ENCODE measurements around the gene CPED1. TPM values are rescaled to one million over a fixed set of nuclear protein-coding genes. Genes with fewer than 3 reads are reported as not detected.
A peak's percentile ranks its signal among the peaks of the same experiment; 100 is the strongest.

Gene CPED1
- polyA plus RNA-seq, 1 experiment: 52.0 TPM

- no peaks in the 10 kb centered on the region for H3K27me3 ChIP-seq (ENCODE audit: control insufficient read depth, insufficient read depth, low read length)
- no peak overlapping the region for H3K4me3 ChIP-seq (ENCODE audit: low read depth, low read length)
- ChIA-PET POLR2A (interaction anchor here (1.0 kb wide), 1 partner anchor 9 kb away, joined by 3 read pairs; no protein-coding TSS in a partner anchor), CTCF (interaction anchor here (0.9 kb wide), 1 partner anchor 92 kb away, joined by 3 read pairs; no protein-coding TSS in a partner anchor)
- no peaks in the 10 kb centered on the region for H3K9me3 ChIP-seq (ENCODE audit: control insufficient read depth, insufficient read depth, low read length)
- no peak for DNase-seq (ENCODE audit: low read depth, low spot score)
- no peak overlapping the region for H3K27ac ChIP-seq (ENCODE audit: low read depth, low read length)
- TF ChIP-seq, protein P1, sequence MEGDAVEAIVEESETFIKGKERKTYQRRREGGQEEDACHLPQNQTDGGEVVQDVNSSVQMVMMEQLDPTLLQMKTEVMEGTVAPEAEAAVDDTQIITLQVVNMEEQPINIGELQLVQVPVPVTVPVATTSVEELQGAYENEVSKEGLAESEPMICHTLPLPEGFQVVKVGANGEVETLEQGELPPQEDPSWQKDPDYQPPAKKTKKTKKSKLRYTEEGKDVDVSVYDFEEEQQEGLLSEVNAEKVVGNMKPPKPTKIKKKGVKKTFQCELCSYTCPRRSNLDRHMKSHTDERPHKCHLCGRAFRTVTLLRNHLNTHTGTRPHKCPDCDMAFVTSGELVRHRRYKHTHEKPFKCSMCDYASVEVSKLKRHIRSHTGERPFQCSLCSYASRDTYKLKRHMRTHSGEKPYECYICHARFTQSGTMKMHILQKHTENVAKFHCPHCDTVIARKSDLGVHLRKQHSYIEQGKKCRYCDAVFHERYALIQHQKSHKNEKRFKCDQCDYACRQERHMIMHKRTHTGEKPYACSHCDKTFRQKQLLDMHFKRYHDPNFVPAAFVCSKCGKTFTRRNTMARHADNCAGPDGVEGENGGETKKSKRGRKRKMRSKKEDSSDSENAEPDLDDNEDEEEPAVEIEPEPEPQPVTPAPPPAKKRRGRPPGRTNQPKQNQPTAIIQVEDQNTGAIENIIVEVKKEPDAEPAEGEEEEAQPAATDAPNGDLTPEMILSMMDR (IDR thresholded peaks at IDR 0.05; ENCODE audit: low read depth, low read length): no peak
These were observed 23.8 kb downstream of the CPED1 start for GRCh38 chr7:121012170-121012874.

DNA sequence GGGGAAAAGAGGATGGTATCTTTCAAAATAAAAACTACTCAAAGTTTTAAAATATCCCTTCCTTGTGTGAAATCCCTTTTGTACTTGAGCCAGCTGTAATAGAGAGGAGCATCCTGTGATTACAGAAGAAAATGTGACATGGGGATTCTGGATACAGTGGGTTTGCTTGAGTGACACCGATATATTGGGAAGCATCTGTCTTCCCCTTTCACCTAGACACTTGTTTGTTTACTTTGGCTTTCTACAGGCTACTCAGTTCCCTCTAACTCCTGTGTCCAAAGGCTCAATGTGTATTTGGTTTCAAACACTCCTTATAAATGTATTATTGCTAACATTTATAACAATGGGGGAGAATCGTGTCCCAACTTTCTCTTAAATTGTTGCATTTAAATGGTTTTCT, 24.4 kb downstream of the CPED1 start:
- ChIA-PET CTCF (interaction anchor here (0.9 kb wide), 1 partner anchor 91 kb away, joined by 3 read pairs; no protein-coding TSS in a partner anchor), POLR2A (no interaction called here)
- no peak for DNase-seq (ENCODE audit: low read depth, low spot score)

DNA sequence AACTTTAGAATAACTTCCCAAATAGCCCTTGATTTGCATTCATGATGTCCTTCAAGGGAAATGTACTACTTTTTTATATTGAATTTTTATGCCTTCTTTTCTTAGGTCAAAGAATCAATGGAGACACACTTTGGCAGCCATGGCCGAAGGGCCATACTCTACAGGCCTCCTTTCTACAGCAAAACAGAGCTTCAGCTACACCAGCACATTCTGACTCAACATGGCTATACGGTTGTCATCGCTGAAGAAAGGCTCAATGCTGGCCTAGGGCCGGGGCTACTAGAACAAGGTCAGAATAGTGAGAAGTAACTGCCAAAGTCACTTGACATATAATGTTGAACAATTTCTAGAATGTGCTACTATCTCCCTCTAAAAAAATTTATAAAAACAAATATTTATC, 27.0 kb downstream of the CPED1 start:
- no peaks in the 10 kb centered on the region for H3K9me3 ChIP-seq (ENCODE audit: control insufficient read depth, insufficient read depth, low read length)
- no peak for DNase-seq (ENCODE audit: low read depth, low spot score)
- TF ChIP-seq, protein P1 (IDR thresholded peaks at IDR 0.05; ENCODE audit: low read depth, low read length): no peak
- H3K4me3 ChIP-seq (ENCODE audit: low read depth, low read length): no peak overlapping the region
- CTCF ChIA-PET: interaction anchor here (0.6 to 1.1 kb wide), 2 partner anchors 26 to 67 kb away, joined by 3 read pairs; no protein-coding TSS in a partner anchor
- H3K27me3 ChIP-seq (ENCODE audit: control insufficient read depth, insufficient read depth, low read length): no peaks in the 10 kb centered on the region
- no peak overlapping the region for H3K27ac ChIP-seq (ENCODE audit: low read depth, low read length)
- POLR2A ChIA-PET: no interaction called here

More for the DNA sequence above, 24.4 kb downstream of the CPED1 start:
- TF ChIP-seq, protein P1 (IDR thresholded peaks at IDR 0.05; ENCODE audit: low read depth, low read length): no peak
- Histone ChIP-seq H3K27me3 (ENCODE audit: control insufficient read depth, insufficient read depth, low read length) (no peaks in the 10 kb centered on the region), H3K9me3 (ENCODE audit: control insufficient read depth, insufficient read depth, low read length) (no peaks in the 10 kb centered on the region), H3K27ac (ENCODE audit: low read depth, low read length) (no peak overlapping the region), H3K4me3 (ENCODE audit: low read depth, low read length) (no peak overlapping the region)

- Histone ChIP-seq H3K4me3 (ENCODE audit: low read depth, low read length) (no peak overlapping the region), H3K27ac (ENCODE audit: low read depth, low read length) (peak overlapping the region; percentile 68), H3K27me3 (ENCODE audit: control insufficient read depth, insufficient read depth, low read length) (no peaks in the 10 kb centered on the region), H3K9me3 (ENCODE audit: control insufficient read depth, insufficient read depth, low read length) (no peaks in the 10 kb centered on the region)
- DNase-seq (ENCODE audit: low read depth, low spot score): no peak
- ChIA-PET CTCF (interaction anchor here (0.6 to 1.3 kb wide), 5 partner anchors 11 to 91 kb away, joined by 3 to 9 read pairs (median 3); no protein-coding TSS in a partner anchor), POLR2A (interaction anchor here (0.5 to 1.0 kb wide), 2 partner anchors 29 to 312 kb away, joined by 3 to 4 read pairs; partner anchors contain the start of genes CPED1 and WNT16)
- TF ChIP-seq, protein P1 (IDR thresholded peaks at IDR 0.05; ENCODE audit: low read depth, low read length): no peak
These were observed 28.5 kb downstream of the CPED1 start for GRCh38 chr7:121016966-121017365.

DNA sequence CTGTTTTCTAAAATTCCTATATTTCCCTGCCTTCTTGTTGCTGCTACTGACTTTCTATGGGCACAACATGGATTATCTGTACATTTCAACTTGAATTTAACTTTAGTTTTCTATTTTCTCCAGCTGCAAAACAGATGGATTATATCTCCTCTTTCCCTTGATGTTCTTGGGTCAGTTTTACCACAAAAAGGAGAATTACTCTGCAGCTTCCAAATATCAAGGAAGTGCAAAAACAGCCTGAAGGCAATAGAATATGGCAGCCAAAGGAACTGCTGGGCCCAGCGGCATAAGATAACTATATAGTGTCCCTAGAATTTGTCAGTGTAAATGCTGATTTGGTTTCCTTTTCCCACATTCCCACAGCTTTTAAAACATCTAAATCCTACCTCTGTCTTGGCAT, 29.1 kb downstream of the CPED1 start:
- CTCF ChIA-PET: interaction anchor here (0.6 to 1.3 kb wide), 5 partner anchors 15 to 125 kb away, joined by 3 to 9 read pairs (median 3); no protein-coding TSS in a partner anchor
- no peak for DNase-seq (ENCODE audit: low read depth, low spot score)
- POLR2A ChIA-PET: interaction anchor here (0.5 to 1.0 kb wide), 2 partner anchors 29 to 311 kb away, joined by 3 to 4 read pairs; partner anchors contain the start of genes CPED1 and WNT16

More for the DNA sequence above, 29.1 kb downstream of the CPED1 start:
- H3K4me3 ChIP-seq (ENCODE audit: low read depth, low read length): no peak overlapping the region
- TF ChIP-seq, protein P1 (IDR thresholded peaks at IDR 0.05; ENCODE audit: low read depth, low read length): no peak
- H3K27ac ChIP-seq (ENCODE audit: low read depth, low read length): no peak overlapping the region
- H3K9me3 ChIP-seq (ENCODE audit: control insufficient read depth, insufficient read depth, low read length): no peaks in the 10 kb centered on the region
- no peaks in the 10 kb centered on the region for H3K27me3 ChIP-seq (ENCODE audit: control insufficient read depth, insufficient read depth, low read length)

Data from AG04450 (cell line).